HS-27A (cell line): ENCODE data around the gene SPATC1L.

Source experiments
- DNase-seq: peaks from one replicate; pipeline ENCODE4 v3.0.0-alpha.2; 2012; ENCODE audit warnings: low read depth, missing footprints

SPATC1L gene

DNA sequence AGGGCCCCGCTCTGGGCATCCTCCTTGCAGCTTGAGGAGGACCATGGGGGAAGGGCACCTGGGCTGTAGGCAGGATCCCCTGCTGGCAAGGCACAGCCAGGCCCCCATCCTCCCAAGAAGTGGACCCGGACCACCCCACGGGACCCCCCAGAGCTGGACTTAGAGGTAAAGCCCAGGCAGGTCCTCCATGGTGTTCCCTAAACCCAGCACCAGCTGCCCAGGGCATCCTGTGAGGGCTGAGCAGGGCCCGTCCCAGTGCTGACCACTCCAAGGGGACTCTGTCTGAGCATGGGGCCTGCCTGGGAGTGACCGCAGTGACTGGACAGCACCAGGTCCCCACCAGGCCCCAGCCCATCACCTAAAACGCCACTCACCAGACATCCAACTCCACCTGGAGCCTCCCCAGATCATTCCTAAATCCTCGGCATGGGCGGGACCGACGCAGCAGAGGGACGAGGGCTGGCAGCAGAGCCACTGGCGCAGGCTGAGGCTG, 65.1 kb downstream of the SPATC1L start:
- DNase-seq, result no peak

- no peak for DNase-seq
These were observed 65.7 kb downstream of the SPATC1L start for GRCh38 chr21:46118316-46119143.

- no peak for DNase-seq
These were observed 66.5 kb downstream of the SPATC1L start for GRCh38 chr21:46117586-46118315.

DNA sequence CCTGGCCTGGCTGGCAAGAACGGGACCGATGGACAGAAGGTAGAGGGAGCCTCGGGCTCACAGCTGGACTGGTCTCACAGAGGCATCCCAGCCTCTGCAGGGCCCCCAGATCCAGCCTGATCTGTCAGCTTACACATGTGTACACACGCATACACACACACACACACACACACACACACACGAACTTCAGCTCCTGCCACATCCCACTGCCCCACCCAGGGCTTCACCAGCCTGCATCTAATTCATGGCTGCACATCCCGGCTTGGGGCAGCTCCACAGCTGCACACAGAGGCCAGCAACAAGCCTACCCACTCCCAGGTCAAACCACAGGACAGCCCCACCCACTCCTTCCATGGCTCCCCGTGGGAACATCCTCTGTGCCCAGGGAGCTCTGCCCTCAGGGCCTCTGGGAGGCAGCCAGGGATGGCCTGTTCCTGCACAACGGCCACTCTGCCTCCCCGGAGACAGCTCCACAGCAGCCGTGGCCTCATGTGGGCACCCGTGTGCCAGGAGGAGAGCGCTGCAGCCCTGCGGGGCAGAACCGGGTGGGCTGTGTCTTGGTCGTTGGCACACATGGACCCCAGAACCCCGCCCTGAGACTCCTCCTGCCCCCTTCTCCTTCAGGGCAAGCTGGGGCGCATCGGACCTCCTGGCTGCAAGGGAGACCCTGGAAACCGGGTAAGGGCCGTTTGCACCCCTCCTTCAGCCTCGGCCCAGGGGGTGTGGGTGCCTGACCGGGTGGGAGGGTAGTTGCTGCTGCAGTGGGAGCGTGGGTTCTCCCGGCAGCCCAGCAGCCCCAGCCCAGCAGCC, 67.3 kb downstream of the SPATC1L start:
- no peak for DNase-seq

GRCh38 chr21:46116189-46116775, 68.0 kb downstream of the SPATC1L start:
- DNase-seq, result no peak

DNA sequence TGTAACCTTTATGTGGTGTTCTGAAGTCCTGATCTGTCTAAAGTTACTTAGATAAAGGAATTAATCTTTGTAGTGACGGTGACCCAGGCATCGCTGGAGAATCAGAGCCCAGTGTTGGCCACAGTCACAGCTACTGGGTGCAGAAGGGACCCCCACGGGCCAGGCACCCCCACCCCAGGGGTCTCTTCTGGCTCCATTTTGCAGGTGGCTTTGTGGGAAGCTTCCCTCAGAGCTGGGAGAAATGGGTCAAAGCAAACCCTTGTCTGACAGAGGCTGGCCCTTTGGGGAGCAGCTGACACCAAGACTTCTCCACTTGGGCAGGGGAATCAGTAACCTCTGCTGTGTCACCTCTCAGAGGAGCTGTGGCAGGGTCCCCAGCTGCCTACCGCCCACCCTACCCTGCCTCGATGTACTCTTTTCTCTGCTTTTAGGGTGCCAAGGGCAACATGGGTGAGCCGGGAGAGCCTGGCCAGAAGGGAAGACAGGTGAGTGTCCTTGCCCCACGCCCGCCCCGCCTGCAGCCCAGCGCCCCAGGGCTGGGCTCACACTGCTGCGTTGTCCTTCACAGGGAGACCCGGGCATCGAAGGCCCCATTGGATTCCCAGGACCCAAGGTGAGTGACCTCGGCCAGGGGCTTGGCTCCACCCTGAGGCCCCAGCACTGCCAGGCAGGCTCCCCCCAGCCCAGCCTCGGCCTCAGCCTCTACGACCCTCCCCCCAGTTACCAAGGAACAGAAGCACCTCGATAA, 68.6 kb downstream of the SPATC1L start:
- no peak for DNase-seq

GRCh38 chr21:46114963-46115362, 69.3 kb downstream of the SPATC1L start:
- DNase-seq, result no peak

GRCh38 chr21:46113497-46114176, 70.6 kb downstream of the SPATC1L start:
- DNase-seq, result no peak

DNA sequence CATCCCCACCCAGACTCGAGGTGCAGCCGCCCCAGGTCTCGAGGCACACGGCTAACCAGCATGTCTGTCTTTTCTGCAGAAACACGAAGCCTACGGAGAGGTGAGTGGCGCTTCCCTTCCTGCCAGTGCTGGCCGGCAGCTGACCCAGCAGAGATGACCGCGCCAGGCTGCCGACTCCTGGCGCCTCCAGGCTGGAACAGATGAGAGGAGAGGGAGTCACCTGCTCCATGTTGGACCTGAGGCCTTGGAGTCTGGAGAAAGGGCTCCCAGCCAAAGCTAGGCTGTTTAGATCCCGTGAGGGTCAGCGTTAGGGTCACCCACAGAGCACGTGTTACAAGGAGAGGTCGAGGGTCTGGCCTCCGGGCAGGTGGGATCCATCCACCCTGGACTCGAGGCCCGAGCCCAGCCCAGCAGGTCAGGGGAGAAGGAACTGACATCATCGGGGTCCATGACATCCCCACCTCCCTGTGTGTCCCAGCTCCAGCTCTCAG, 71.5 kb downstream of the SPATC1L start:
- no peak for DNase-seq

DNA sequence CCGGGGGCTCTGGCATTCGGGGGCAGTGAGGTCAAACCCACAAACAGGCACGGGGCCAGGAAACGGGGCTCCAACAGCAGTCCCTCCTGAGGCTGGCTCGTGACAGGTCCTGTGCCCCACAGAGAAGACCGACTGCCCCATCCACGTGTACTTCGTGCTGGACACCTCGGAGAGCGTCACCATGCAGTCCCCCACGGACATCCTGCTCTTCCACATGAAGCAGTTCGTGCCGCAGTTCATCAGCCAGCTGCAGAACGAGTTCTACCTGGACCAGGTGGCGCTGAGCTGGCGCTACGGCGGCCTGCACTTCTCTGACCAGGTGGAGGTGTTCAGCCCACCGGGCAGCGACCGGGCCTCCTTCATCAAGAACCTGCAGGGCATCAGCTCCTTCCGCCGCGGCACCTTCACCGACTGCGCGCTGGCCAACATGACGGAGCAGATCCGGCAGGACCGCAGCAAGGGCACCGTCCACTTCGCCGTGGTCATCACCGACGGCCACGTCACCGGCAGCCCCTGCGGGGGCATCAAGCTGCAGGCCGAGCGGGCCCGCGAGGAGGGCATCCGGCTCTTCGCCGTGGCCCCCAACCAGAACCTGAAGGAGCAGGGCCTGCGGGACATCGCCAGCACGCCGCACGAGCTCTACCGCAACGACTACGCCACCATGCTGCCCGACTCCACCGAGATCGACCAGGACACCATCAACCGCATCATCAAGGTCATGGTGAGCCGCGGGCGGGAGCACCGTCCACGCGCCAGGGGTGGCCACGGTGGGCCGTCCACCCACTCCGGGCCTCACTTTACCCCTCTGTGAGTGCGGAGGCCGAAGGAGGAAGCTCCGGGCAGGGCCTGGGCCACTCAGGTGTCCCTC, 72.2 kb downstream of the SPATC1L start:
- no peak for DNase-seq

- no peak for DNase-seq
These were observed 73.1 kb downstream of the SPATC1L start for GRCh38 chr21:46111193-46111571.
